GM18907 (cell line): Measurements from ENCODE around the gene EXTL2.
"Not testable (repeated sequence)": the region's sequence is repeated elsewhere in the genome, so short reads cannot be mapped to it uniquely, and the experiment has no call there.

Experiments used
- ATAC-seq: cut with Tn5 transposase; IDR thresholded peaks from one replicate; pipeline ENCODE4 v1.9.1; 2021; ENCODE audit warnings: mild to moderate bottlenecking, moderate library complexity; ENCODE audit not compliant: unreplicated experiment

Gene EXTL2

GRCh38 chr1:100903777-100904176, 9.1 kb upstream of the EXTL2 start:
- no peak for ATAC-seq

GRCh38 chr1:100902365-100902764, 7.7 kb upstream of the EXTL2 start:
- ATAC-seq = no peak

GRCh38 chr1:100896481-100896982, 1.9 kb upstream of the EXTL2 start:
- ATAC-seq = peak; percentile 46

GRCh38 chr1:100895540-100896480, 1.2 kb upstream of the EXTL2 start, which contains the start of gene SLC30A7:
Gene SLC30A7, plus strand, starts transcription at chr1:100896090. Its CDS starts 173 bp downstream, at chr1:100896263.
- peak; percentile 83 for ATAC-seq

GRCh38 chr1:100893718-100894117, 924 bp downstream of the EXTL2 start:
- ATAC-seq = no peak

- ATAC-seq = no peak
These were observed 2.1 kb downstream of the EXTL2 start for GRCh38 chr1:100892554-100892953.

GRCh38 chr1:100891380-100891779, 3.3 kb downstream of the EXTL2 start:
- ATAC-seq = no peak

GRCh38 chr1:100889869-100890482, 4.7 kb downstream of the EXTL2 start:
- not testable (repeated sequence) for ATAC-seq

- not testable (repeated sequence) for ATAC-seq
These were observed 5.6 kb downstream of the EXTL2 start for GRCh38 chr1:100889007-100889406.

GRCh38 chr1:100883963-100884362, 10.7 kb downstream of the EXTL2 start:
- no peak for ATAC-seq

- ATAC-seq = no peak
These were observed 11.9 kb downstream of the EXTL2 start for GRCh38 chr1:100882698-100883097.

- ATAC-seq = no peak
These were observed 13.0 kb downstream of the EXTL2 start for GRCh38 chr1:100881687-100882086.

GRCh38 chr1:100879422-100879821, 15.2 kb downstream of the EXTL2 start:
- ATAC-seq = no peak

- no peak for ATAC-seq
These were observed 18.4 kb downstream of the EXTL2 start for GRCh38 chr1:100876291-100876690.

- ATAC-seq = no peak
These were observed 19.4 kb downstream of the EXTL2 start for GRCh38 chr1:100875228-100875627.

GRCh38 chr1:100874433-100874832, 20.2 kb downstream of the EXTL2 start:
- ATAC-seq = no peak

- no peak for ATAC-seq
These were observed 24.6 kb downstream of the EXTL2 start for GRCh38 chr1:100869996-100870395.

GRCh38 chr1:100868364-100868995, 26.2 kb downstream of the EXTL2 start:
- ATAC-seq = peak; percentile 47

GRCh38 chr1:100866901-100867206, 27.8 kb downstream of the EXTL2 start:
- no peak for ATAC-seq

GRCh38 chr1:100866041-100866900, 28.4 kb downstream of the EXTL2 start:
- peak; percentile 77 for ATAC-seq

GRCh38 chr1:100862591-100862990, 32.1 kb downstream of the EXTL2 start:
- ATAC-seq = no peak
